Measurements from ENCODE around the gene USO1.
"Not testable (repeated sequence)": the region's sequence is repeated elsewhere in the genome, so short reads cannot be mapped to it uniquely, and the experiment has no call there.

Gene USO1

DNA sequence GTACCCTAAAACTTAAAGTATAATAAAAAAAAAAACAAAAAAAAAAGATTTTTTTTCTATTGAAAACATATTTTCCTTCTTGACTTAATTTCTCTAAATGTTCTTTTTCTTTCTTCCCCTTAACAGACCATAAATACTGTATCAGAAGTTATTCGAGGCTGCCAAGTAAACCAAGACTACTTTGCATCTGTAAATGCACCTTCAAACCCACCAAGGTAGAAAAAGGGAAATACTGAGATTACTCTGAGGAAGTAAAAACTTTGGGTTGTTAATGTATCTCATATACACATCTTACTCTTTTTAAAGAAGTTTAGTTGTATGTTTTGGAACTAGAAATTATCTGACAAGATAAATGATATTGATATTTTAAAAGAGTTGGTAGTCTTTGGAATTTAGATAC, 65.6 kb downstream of the USO1 start:
- no peak overlapping the region for H3K4me3 ChIP-seq (replicated peaks; ENCODE audit: low read depth, low read length)
- DNase-seq (ENCODE audit: low read depth): no peak
- TF ChIP-seq, protein P1, sequence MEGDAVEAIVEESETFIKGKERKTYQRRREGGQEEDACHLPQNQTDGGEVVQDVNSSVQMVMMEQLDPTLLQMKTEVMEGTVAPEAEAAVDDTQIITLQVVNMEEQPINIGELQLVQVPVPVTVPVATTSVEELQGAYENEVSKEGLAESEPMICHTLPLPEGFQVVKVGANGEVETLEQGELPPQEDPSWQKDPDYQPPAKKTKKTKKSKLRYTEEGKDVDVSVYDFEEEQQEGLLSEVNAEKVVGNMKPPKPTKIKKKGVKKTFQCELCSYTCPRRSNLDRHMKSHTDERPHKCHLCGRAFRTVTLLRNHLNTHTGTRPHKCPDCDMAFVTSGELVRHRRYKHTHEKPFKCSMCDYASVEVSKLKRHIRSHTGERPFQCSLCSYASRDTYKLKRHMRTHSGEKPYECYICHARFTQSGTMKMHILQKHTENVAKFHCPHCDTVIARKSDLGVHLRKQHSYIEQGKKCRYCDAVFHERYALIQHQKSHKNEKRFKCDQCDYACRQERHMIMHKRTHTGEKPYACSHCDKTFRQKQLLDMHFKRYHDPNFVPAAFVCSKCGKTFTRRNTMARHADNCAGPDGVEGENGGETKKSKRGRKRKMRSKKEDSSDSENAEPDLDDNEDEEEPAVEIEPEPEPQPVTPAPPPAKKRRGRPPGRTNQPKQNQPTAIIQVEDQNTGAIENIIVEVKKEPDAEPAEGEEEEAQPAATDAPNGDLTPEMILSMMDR (IDR thresholded peaks at IDR 0.05; ENCODE audit: low read length, missing control alignments): no peak

GRCh38 chr4:75800972-75801371, 76.6 kb downstream of the USO1 start:
- no peak for DNase-seq (ENCODE audit: low read depth)
- no peak overlapping the region for H3K4me3 ChIP-seq (replicated peaks; ENCODE audit: low read depth, low read length)
- TF ChIP-seq, protein P1 (IDR thresholded peaks at IDR 0.05; ENCODE audit: low read length, missing control alignments): no peak

DNA sequence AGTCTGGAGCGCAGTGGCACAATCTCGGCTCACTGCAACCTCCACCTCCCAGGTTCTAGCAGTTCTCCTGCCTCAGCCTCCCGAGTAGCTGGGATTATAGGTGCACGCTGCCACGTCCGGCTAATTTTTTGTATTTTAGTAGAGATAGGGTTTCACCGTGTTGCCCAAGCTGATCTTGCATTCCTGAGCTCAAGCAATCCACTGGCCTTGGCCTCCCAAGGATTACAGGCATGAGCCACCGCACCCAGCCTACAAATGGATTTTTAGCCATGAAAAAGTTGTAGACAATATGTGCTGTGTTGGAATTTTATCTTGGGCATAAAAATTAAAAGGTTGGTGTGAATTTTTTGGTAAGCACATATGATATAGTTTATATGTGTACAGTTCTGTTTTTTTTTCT, 81.7 kb downstream of the USO1 start:
- H3K4me3 ChIP-seq (replicated peaks; ENCODE audit: low read depth, low read length); DNase-seq (ENCODE audit: low read depth): not testable (repeated sequence)

GRCh38 chr4:75817901-75818300, 93.5 kb downstream of the USO1 start:
- no peak for DNase-seq (ENCODE audit: low read depth)
- TF ChIP-seq, protein P1 (IDR thresholded peaks at IDR 0.05; ENCODE audit: low read length, missing control alignments): no peak
- H3K4me3 ChIP-seq (replicated peaks; ENCODE audit: low read depth, low read length): no peak overlapping the region

- no peak overlapping the region for H3K4me3 ChIP-seq (replicated peaks; ENCODE audit: low read depth, low read length)
- TF ChIP-seq, protein P1 (IDR thresholded peaks at IDR 0.05; ENCODE audit: low read length, missing control alignments): no peak
- no peak for DNase-seq (ENCODE audit: low read depth)
These were observed 94.7 kb downstream of the USO1 start for GRCh38 chr4:75819121-75819520.

- no peak overlapping the region for H3K4me3 ChIP-seq (replicated peaks; ENCODE audit: low read depth, low read length)
- DNase-seq (ENCODE audit: low read depth): no peak
- TF ChIP-seq, protein P1 (IDR thresholded peaks at IDR 0.05; ENCODE audit: low read length, missing control alignments): no peak
These were observed 95.8 kb downstream of the USO1 start for GRCh38 chr4:75820197-75820596.

DNA sequence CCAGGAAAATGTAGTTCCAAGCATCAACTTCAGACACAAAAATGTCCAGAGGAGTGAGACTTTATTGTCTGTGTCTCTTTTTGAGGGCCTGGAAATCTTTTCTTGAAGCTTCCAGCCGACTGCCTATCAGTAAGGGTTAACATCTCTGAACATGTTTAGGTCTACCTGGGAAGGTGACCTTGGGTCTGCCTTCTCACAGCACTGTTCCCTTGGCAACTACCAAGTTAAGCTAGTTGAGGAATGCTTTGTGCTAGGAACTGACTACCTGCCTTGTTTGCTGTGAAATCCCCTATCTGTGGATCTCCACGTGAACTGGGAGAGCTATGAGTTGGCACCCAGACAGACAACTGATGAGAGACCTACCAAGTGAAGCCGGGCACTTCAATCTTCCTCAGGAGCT, 96.3 kb downstream of the USO1 start:
- no peak for DNase-seq (ENCODE audit: low read depth)
- TF ChIP-seq, protein P1 (IDR thresholded peaks at IDR 0.05; ENCODE audit: low read length, missing control alignments): no peak
- H3K4me3 ChIP-seq (replicated peaks; ENCODE audit: low read depth, low read length): no peak overlapping the region

DNA sequence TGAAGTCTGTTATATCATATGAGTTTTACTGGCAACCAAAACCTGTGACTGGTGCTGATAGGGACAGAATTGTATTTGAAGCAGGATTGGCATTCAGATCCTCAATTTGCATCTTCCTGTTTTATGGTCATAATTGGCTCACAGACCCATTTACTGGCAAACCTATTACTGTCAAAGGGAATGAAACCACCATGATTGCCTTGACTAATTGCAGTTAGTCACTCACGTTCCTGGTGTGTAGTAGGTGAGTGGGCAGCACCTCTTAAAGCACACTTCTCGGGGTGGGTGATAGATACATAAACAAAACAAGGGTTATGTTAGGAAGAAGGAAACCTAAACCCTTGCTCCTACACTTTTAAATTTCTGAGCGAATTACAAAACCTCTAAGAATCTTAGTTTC, 96.8 kb downstream of the USO1 start:
- no peak for DNase-seq (ENCODE audit: low read depth)
- no peak overlapping the region for H3K4me3 ChIP-seq (replicated peaks; ENCODE audit: low read depth, low read length)
- TF ChIP-seq, protein P1 (IDR thresholded peaks at IDR 0.05; ENCODE audit: low read length, missing control alignments): no peak
